K562 treated with DMSO at 1 percent for 12 hours (cell line): Measurements from ENCODE around the gene AREL1. TPM values are rescaled to one million over a fixed set of nuclear protein-coding genes. Genes with fewer than 3 reads are reported as not detected.

Source experiments
- total RNA-seq: library from RNA; unstranded; fragments of 300-600 nt; gene quantifications from 2 replicates; pipeline ENCODE4 v1.2.3, GENCODE V29; 2022; ENCODE audit not compliant: insufficient read depth

AREL1 gene, protein sequence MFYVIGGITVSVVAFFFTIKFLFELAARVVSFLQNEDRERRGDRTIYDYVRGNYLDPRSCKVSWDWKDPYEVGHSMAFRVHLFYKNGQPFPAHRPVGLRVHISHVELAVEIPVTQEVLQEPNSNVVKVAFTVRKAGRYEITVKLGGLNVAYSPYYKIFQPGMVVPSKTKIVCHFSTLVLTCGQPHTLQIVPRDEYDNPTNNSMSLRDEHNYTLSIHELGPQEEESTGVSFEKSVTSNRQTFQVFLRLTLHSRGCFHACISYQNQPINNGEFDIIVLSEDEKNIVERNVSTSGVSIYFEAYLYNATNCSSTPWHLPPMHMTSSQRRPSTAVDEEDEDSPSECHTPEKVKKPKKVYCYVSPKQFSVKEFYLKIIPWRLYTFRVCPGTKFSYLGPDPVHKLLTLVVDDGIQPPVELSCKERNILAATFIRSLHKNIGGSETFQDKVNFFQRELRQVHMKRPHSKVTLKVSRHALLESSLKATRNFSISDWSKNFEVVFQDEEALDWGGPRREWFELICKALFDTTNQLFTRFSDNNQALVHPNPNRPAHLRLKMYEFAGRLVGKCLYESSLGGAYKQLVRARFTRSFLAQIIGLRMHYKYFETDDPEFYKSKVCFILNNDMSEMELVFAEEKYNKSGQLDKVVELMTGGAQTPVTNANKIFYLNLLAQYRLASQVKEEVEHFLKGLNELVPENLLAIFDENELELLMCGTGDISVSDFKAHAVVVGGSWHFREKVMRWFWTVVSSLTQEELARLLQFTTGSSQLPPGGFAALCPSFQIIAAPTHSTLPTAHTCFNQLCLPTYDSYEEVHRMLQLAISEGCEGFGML
- total RNA-seq = 4.4 and 15.5 TPM in 2 replicates

DNA sequence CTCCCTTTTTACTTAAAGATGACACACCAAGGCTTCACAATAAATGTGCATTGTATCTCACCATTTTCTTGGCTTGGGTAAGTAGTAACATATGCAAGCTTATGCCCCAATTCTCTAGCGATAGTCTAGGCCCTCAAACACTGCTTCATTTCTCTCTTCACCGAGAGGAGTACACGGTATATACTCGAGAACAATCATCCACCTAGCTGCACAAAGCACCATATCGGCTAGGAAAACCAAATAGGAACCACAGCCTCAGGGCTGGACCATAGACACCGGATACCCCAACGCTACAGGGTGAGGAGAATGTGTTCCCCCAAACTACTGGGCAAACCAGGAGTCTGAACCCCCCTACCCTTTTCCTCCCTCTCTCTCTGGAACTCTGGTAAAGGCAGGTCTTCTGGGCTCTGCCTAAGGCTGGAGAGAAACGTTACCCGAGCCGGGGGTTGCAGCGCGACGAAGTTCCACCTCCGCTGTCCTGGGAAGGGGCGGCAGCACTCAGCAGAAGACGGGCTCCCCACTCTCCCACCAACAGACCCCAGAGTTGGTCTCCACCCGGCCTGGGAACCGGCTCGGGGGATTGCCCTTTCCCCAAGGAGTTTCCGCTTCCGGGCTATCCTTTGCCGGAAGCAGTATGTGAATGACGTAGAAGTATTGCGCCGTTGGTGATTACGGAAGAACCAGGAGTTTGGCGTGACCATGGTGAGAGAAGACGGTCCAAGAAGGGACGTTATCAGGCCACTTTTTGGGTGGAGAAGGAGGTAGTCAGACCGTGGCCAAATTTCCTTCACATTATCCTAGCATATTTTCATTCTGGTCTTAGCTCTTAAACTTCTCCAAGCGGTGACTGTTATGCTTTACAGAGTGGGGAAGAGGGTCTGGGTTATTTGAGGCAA lies at the start of gene AREL1, which contains the start of gene FCF1:
AREL1 (minus strand) TSS at position 582 of the 896 bp plus-strand sequence. CDS start 27,465 bp downstream, outside the sequence.
FCF1 (plus strand) TSS at position 646 of the 896 bp plus-strand sequence; CDS start at position 700, 54 bp downstream.

DNA sequence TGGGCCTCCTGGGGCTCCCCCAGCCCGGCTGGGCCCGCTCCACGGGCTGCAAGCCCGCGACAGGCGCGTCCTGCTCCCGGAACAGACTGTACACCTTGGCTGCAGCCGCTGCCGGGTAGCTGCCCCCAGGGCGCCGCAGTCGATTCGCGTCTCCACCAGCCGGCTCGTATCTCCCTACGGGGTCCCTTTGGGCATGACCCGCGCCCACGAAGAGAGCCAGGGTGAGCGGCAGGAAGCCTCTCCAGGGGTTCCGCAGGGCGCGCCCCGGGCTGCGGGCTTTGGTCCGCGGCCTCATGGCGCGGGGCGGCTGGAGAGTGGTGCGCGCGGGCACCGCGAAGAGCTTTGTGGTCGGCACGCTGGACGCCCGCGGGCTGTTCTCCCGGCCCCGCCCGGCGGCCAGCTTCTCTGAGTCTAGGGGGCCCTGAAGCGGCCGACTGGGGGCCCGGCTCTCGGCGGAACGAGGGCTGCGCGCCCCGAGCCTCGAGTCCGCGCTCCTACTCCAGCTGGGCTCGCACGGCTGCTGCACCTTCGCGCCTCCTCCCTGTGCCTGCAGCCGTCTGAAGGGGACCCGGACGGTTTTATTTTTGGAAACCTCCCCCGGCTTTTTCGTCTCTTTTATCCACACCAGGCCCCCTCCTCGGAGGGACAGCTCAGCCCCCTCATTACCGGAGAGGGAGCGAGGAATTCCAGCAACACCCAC lies 101.1 kb downstream of the AREL1 start, which contains the start of gene LTBP2:
LTBP2 (minus strand) TSS at position 588 of the 700 bp plus-strand sequence; CDS start at position 295, 293 bp downstream.

Other genes with a start within 250 kb of the AREL1 start
- 184 and 209 TPM in 2 replicates for gene NPC2, start 219.8 kb downstream of the AREL1 start, total RNA-seq
- 10.5 and 13.8 TPM in 2 replicates for gene ISCA2, start 219.3 kb downstream of the AREL1 start, total RNA-seq
- gene LTBP2, start 100.8 kb downstream of the AREL1 start, total RNA-seq = 0.11 and 2.3 TPM in 2 replicates
- gene FCF1, start 64 bp upstream of the AREL1 start, total RNA-seq = 11.6 and 34.2 TPM in 2 replicates
- gene YLPM1, start 50.2 kb upstream of the AREL1 start, total RNA-seq = 7.2 and 29.2 TPM in 2 replicates
- 0.23 TPM in 1 of 2 replicates, not detected in the other for gene PROX2, start 163.1 kb upstream of the AREL1 start, total RNA-seq
- 28.5 and 52.3 TPM in 2 replicates for gene DLST, start 168.8 kb upstream of the AREL1 start, total RNA-seq
- 4.3 and 5.7 TPM in 2 replicates for gene RPS6KL1, start 210.2 kb upstream of the AREL1 start, total RNA-seq
- gene PGF, start 242.5 kb upstream of the AREL1 start, total RNA-seq = 1.6 and 1.7 TPM in 2 replicates